Gastrocnemius medialis (tissue), 4 donors: Measurements from ENCODE around the gene PLPPR2. TPM values are rescaled to one million over a fixed set of nuclear protein-coding genes. Genes with fewer than 3 reads are reported as not detected.

ENCODE experiments used
- ATAC-seq, 2 donors: fragments of 150-250 bp; one replicate each; pipeline ENCODE4 v1.9.1; 2016
- DNase-seq, 2 donors: peaks; one replicate each; pipeline ENCODE4 v3.0.0-alpha.2; 2019
- H3K27ac ChIP-seq, 4 donors: fragments of 200-600 bp; sonication (generic); 1 replicate in 1 of 4; 2 replicates in 3 of 4; pipeline ENCODE4 v1.5.1; 2016 to 2018; ENCODE audit warnings: mild to moderate bottlenecking in 2 of 4, moderate library complexity in 1 of 4
- H3K27me3 ChIP-seq, 3 donors: fragments of 200-600 bp; sonication (generic) in 2 of 3; 1 replicate in 1 of 3; 2 replicates in 2 of 3; pipeline versions ENCODE4 v1.5.1 to v1.6.0; 2016 to 2019; ENCODE audit warnings: mild to moderate bottlenecking in 1 of 3, moderate library complexity in 1 of 3
- H3K36me3 ChIP-seq, 2 donors: fragments of 200-600 bp; sonication (generic) in 1 of 2; one replicate each; pipeline ENCODE4 v1.5.1; 2017 to 2018
- H3K4me1 ChIP-seq, 2 donors: fragments of 200-600 bp; sonication (generic) in 1 of 2; one replicate each; pipeline ENCODE4 v1.5.1; 2016 to 2017; ENCODE audit warnings: mild to moderate bottlenecking in 2 of 2
- H3K4me3 ChIP-seq, 4 donors: fragments of 200-600 bp; sonication (generic) in 3 of 4; 1 replicate in 1 of 4; 2 replicates in 3 of 4; pipeline ENCODE4 v1.5.1; 2016 to 2019; ENCODE audit warnings: mild to moderate bottlenecking in 2 of 4
- H3K9me3 ChIP-seq, 3 donors: fragments of 200-600 bp; sonication (generic) in 2 of 3; 1 replicate in 1 of 3; 2 replicates in 2 of 3; pipeline ENCODE4 v1.5.1; 2016 to 2019
- POLR2A ChIP-seq, 2 donors: fragments of 450-650 bp; IDR thresholded peaks; one replicate each; pipeline ENCODE4 v1.6.1; 2017; ENCODE audit warnings: antibody characterized with exemption in 2 of 2, mild to moderate bottlenecking in 2 of 2, moderate library complexity in 2 of 2
- in situ Hi-C, 4 donors: fragments of 200-750 bp; cut with MboI; loops; one replicate each; pipeline versions ENCODE4 v1.15.0 to v1.8.0; 2017; ENCODE audit warnings: low sequenced_read_pairs in 4 of 4
- intact Hi-C: fragments of 100-400 bp; cut with DNase I; formaldehyde crosslinking; loops from one replicate; pipeline ENCODE4 v1.15.1; 2023; ENCODE audit warnings: low total_unique reads
- total RNA-seq, 4 donors: library from RNA; depleted of rRNA; stranded (reverse); fragments of >200 nt; gene quantifications; one replicate each; pipeline versions ENCODE4 v1.1.0 to v1.2.3, GENCODE V29; 2016
- TF ChIP-seq, protein P1 (sequence below), 5 experiments: fragments of 450-650 bp in 3 of 5; fragments of 200-600 bp in 2 of 5; sonication (generic) in 2 of 5; IDR thresholded peaks in 4 of 5; conservative IDR thresholded peaks in 1 of 5; 1 replicate in 4 of 5; 2 replicates in 1 of 5; pipeline ENCODE4 v1.5.1; 2016 to 2019; ENCODE audit warnings: antibody characterized with exemption in 5 of 5, mild to moderate bottlenecking in 3 of 5, moderate library complexity in 3 of 5

Gene PLPPR2
- total RNA-seq, 4 donors from 2014 or later: 18.6 to 46.2 (median 36.9) TPM

- Histone ChIP-seq H3K36me3 (no peaks in the 10 kb centered on the region), H3K4me3 (no peak overlapping the region), H3K4me1 (peaks cover 0 to 4% of the 10 kb centered on the region in 2 donors), H3K27ac (no peak overlapping the region), H3K9me3 (no peaks in the 10 kb centered on the region), H3K27me3 (peaks cover 18 to 21% (median 21%) of the 10 kb centered on the region in 3 donors)
- in situ Hi-C loops (no loop called here), intact Hi-C loops (no loop called here)
- no peak for TF ChIP-seq POLR2A (IDR thresholded peaks at IDR 0.05)
- TF ChIP-seq, protein P1, sequence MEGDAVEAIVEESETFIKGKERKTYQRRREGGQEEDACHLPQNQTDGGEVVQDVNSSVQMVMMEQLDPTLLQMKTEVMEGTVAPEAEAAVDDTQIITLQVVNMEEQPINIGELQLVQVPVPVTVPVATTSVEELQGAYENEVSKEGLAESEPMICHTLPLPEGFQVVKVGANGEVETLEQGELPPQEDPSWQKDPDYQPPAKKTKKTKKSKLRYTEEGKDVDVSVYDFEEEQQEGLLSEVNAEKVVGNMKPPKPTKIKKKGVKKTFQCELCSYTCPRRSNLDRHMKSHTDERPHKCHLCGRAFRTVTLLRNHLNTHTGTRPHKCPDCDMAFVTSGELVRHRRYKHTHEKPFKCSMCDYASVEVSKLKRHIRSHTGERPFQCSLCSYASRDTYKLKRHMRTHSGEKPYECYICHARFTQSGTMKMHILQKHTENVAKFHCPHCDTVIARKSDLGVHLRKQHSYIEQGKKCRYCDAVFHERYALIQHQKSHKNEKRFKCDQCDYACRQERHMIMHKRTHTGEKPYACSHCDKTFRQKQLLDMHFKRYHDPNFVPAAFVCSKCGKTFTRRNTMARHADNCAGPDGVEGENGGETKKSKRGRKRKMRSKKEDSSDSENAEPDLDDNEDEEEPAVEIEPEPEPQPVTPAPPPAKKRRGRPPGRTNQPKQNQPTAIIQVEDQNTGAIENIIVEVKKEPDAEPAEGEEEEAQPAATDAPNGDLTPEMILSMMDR (IDR thresholded peaks at IDR 0.05 in 4 of 5, conservative IDR thresholded peaks at IDR 0.05 in 1 of 5): no peak
- DNase-seq: no peak
- no peak for ATAC-seq
Observed at GRCh38 chr19:11414544-11414943, 59.3 kb downstream of the PLPPR2 start.

Other genes starting within 250 kb of the PLPPR2 start
- gene SPC24, start 199.7 kb upstream of the PLPPR2 start, total RNA-seq: 1 to 10 TPM in 1 of 4 donors, under 1 TPM in 1, not detected in 2; 0.55 to 1.6 TPM
- 100 to 1,000 TPM in 3 of 4 donors, 10 to 100 TPM in 1; 37.7 to 192 (median 149) TPM for gene KANK2, start 157.9 kb upstream of the PLPPR2 start, total RNA-seq
- under 1 TPM in 1 of 4 donors, not detected in 3; 0.47 TPM for gene ANGPTL8, start 115.8 kb upstream of the PLPPR2 start, total RNA-seq
- 1 to 10 TPM; 4.7 to 9.6 (median 5.8) TPM for gene DOCK6, start 92.9 kb upstream of the PLPPR2 start, total RNA-seq
- gene TSPAN16, start 59.3 kb upstream of the PLPPR2 start, total RNA-seq: not detected
- 1 to 10 TPM; 1.5 to 3.9 (median 2.4) TPM for gene RAB3D, start 15.8 kb upstream of the PLPPR2 start, total RNA-seq
- gene TMEM205, start 9.2 kb upstream of the PLPPR2 start, total RNA-seq: 100 to 1,000 TPM; 159 to 284 (median 164) TPM
- 1 to 10 TPM in 3 of 4 donors, under 1 TPM in 1; 0.85 to 9.2 (median 2.0) TPM for gene CCDC159, start 8.9 kb upstream of the PLPPR2 start, total RNA-seq
- gene SWSAP1, start 19.2 kb downstream of the PLPPR2 start, total RNA-seq: 1 to 10 TPM in 3 of 4 donors, under 1 TPM in 1; 0.51 to 1.7 (median 1.2) TPM
- gene EPOR, start 28.9 kb downstream of the PLPPR2 start, total RNA-seq: 1 to 10 TPM; 1.3 to 6.0 (median 2.2) TPM
- gene RGL3, start 63.9 kb downstream of the PLPPR2 start, total RNA-seq: 1 to 10 TPM in 2 of 4 donors, under 1 TPM in 2; 0.33 to 7.0 (median 1.3) TPM
- gene ODAD3, start 79.7 kb downstream of the PLPPR2 start, total RNA-seq: not detected
- gene PRKCSH, start 80.2 kb downstream of the PLPPR2 start, total RNA-seq: 10 to 100 TPM; 31.6 to 54.2 (median 50.6) TPM
- gene ELAVL3, start 125.6 kb downstream of the PLPPR2 start, total RNA-seq: not detected
- 10 to 100 TPM in 2 of 4 donors, 1 to 10 TPM in 2; 5.6 to 25.8 (median 10.1) TPM for gene ZNF653, start 150.4 kb downstream of the PLPPR2 start, total RNA-seq
- 100 to 1,000 TPM in 3 of 4 donors, 10 to 100 TPM in 1; 82.9 to 199 (median 129) TPM for gene ECSIT, start 173.7 kb downstream of the PLPPR2 start, total RNA-seq
- 1 to 10 TPM in 3 of 4 donors, under 1 TPM in 1; 0.92 to 6.7 (median 3.9) TPM for gene CNN1, start 183.4 kb downstream of the PLPPR2 start, total RNA-seq
- gene ELOF1, start 203.8 kb downstream of the PLPPR2 start, total RNA-seq: 10 to 100 TPM; 21.5 to 37.5 (median 27.2) TPM
- 1 to 10 TPM; 1.3 to 5.9 (median 2.6) TPM for gene ACP5, start 222.2 kb downstream of the PLPPR2 start, total RNA-seq
- gene ZNF627, start 242.1 kb downstream of the PLPPR2 start, total RNA-seq: 1 to 10 TPM; 2.3 to 4.5 (median 3.7) TPM